ENCODE data around the gene PPFIBP2.

Gene PPFIBP2

GRCh38 chr11:7575841-7576725, 62.3 kb downstream of the PPFIBP2 start:
- Mint-ChIP-seq H3K36me3 (peaks cover 7% of the 10 kb centered on the region), H3K4me3 (no peak overlapping the region), H3K27me3 (no peaks in the 10 kb centered on the region), H3K9me3 (no peaks in the 10 kb centered on the region), H3K4me1 (peaks cover 30% of the 10 kb centered on the region), H3K27ac (no peak overlapping the region)
- DNase-seq (ENCODE audit: low spot score in 2 of 2) (no peak), ATAC-seq (ENCODE audit: low read depth) (no peak)

- ATAC-seq (ENCODE audit: low read depth) (no peak), DNase-seq (ENCODE audit: low spot score in 2 of 2) (no peak)
- H3K9me3 Mint-ChIP-seq, result no peaks in the 10 kb centered on the region
- peaks cover 25% of the 10 kb centered on the region for H3K4me1 Mint-ChIP-seq
- no peak overlapping the region for H3K4me3 Mint-ChIP-seq
- H3K36me3 Mint-ChIP-seq, result peaks cover 7% of the 10 kb centered on the region
- no peaks in the 10 kb centered on the region for H3K27me3 Mint-ChIP-seq
- H3K27ac Mint-ChIP-seq, result peak overlapping the region; percentile 56
These were observed 63.0 kb downstream of the PPFIBP2 start for GRCh38 chr11:7576726-7577290.

GRCh38 chr11:7577291-7578190, 63.7 kb downstream of the PPFIBP2 start:
- DNase-seq (ENCODE audit: low spot score in 2 of 2), result no peak
- Mint-ChIP-seq H3K36me3 (peaks cover 7% of the 10 kb centered on the region), H3K4me1 (peaks cover 25% of the 10 kb centered on the region), H3K4me3 (no peak overlapping the region), H3K27ac (peak overlapping the region; percentile 56), H3K27me3 (no peaks in the 10 kb centered on the region), H3K9me3 (no peaks in the 10 kb centered on the region)
- no peak for ATAC-seq (ENCODE audit: low read depth)

- peak overlapping the region; percentile 56 for H3K27ac Mint-ChIP-seq
- ATAC-seq (ENCODE audit: low read depth) (no peak), DNase-seq (ENCODE audit: low spot score in 2 of 2) (no peak)
- H3K4me1 Mint-ChIP-seq, result peaks cover 33% of the 10 kb centered on the region
- H3K27me3 Mint-ChIP-seq, result no peaks in the 10 kb centered on the region
- no peak overlapping the region for H3K4me3 Mint-ChIP-seq
- no peaks in the 10 kb centered on the region for H3K9me3 Mint-ChIP-seq
- H3K36me3 Mint-ChIP-seq, result peaks cover 10% of the 10 kb centered on the region
These were observed 64.6 kb downstream of the PPFIBP2 start for GRCh38 chr11:7578276-7578955.

- H3K27ac Mint-ChIP-seq, result no peak overlapping the region
- peaks cover 38% of the 10 kb centered on the region for H3K4me1 Mint-ChIP-seq
- H3K36me3 Mint-ChIP-seq, result peaks cover 12% of the 10 kb centered on the region
- ATAC-seq (ENCODE audit: low read depth), result no peak
- no peak for DNase-seq (ENCODE audit: low spot score in 2 of 2)
- no peaks in the 10 kb centered on the region for H3K27me3 Mint-ChIP-seq
- no peaks in the 10 kb centered on the region for H3K9me3 Mint-ChIP-seq
- no peak overlapping the region for H3K4me3 Mint-ChIP-seq
These were observed 65.6 kb downstream of the PPFIBP2 start for GRCh38 chr11:7579361-7579791.

- H3K27ac Mint-ChIP-seq, result no peak overlapping the region
- H3K9me3 Mint-ChIP-seq, result no peaks in the 10 kb centered on the region
- no peaks in the 10 kb centered on the region for H3K27me3 Mint-ChIP-seq
- H3K4me1 Mint-ChIP-seq, result peaks cover 34% of the 10 kb centered on the region
- DNase-seq (ENCODE audit: low spot score in 2 of 2) (no peak), ATAC-seq (ENCODE audit: low read depth) (no peak)
- peaks cover 14% of the 10 kb centered on the region for H3K36me3 Mint-ChIP-seq
- no peak overlapping the region for H3K4me3 Mint-ChIP-seq
These were observed 67.3 kb downstream of the PPFIBP2 start for GRCh38 chr11:7581021-7581590.

GRCh38 chr11:7582338-7582985, 68.7 kb downstream of the PPFIBP2 start:
- Mint-ChIP-seq H3K36me3 (peaks cover 14% of the 10 kb centered on the region), H3K4me1 (peaks cover 30% of the 10 kb centered on the region), H3K9me3 (no peaks in the 10 kb centered on the region), H3K4me3 (no peak overlapping the region), H3K27me3 (no peaks in the 10 kb centered on the region), H3K27ac (peak overlapping the region; percentile 13)
- no peak for DNase-seq (ENCODE audit: low spot score in 2 of 2)
- ATAC-seq (ENCODE audit: low read depth), result no peak

- peaks cover 22% of the 10 kb centered on the region for H3K4me1 Mint-ChIP-seq
- H3K9me3 Mint-ChIP-seq, result no peaks in the 10 kb centered on the region
- H3K4me3 Mint-ChIP-seq, result no peak overlapping the region
- H3K27ac Mint-ChIP-seq, result peak overlapping the region; percentile 13
- H3K36me3 Mint-ChIP-seq, result peaks cover 15% of the 10 kb centered on the region
- ATAC-seq (ENCODE audit: low read depth) (no peak), DNase-seq (ENCODE audit: low spot score in 2 of 2) (no peak)
- H3K27me3 Mint-ChIP-seq, result no peaks in the 10 kb centered on the region
These were observed 69.4 kb downstream of the PPFIBP2 start for GRCh38 chr11:7583248-7583647.

GRCh38 chr11:7584910-7585309, 71.1 kb downstream of the PPFIBP2 start:
- ATAC-seq (ENCODE audit: low read depth) (no peak), DNase-seq (ENCODE audit: low spot score in 2 of 2) (no peak)
- peaks cover 21% of the 10 kb centered on the region for H3K4me1 Mint-ChIP-seq
- H3K27ac Mint-ChIP-seq, result no peak overlapping the region
- no peaks in the 10 kb centered on the region for H3K9me3 Mint-ChIP-seq
- H3K36me3 Mint-ChIP-seq, result peaks cover 18% of the 10 kb centered on the region
- H3K27me3 Mint-ChIP-seq, result no peaks in the 10 kb centered on the region
- H3K4me3 Mint-ChIP-seq, result no peak overlapping the region

- no peak for ATAC-seq (ENCODE audit: low read depth)
- Mint-ChIP-seq H3K4me1 (peaks cover 25% of the 10 kb centered on the region), H3K9me3 (no peaks in the 10 kb centered on the region), H3K27ac (no peak overlapping the region), H3K4me3 (no peak overlapping the region), H3K36me3 (peaks cover 18% of the 10 kb centered on the region), H3K27me3 (no peaks in the 10 kb centered on the region)
- no peak for DNase-seq (ENCODE audit: low spot score in 2 of 2)
These were observed 72.0 kb downstream of the PPFIBP2 start for GRCh38 chr11:7585816-7586215.

- H3K4me1 Mint-ChIP-seq, result peaks cover 25% of the 10 kb centered on the region
- no peak for DNase-seq (ENCODE audit: low spot score in 2 of 2)
These were observed 72.6 kb downstream of the PPFIBP2 start for GRCh38 chr11:7586376-7586775.

GRCh38 chr11:7587712-7588111, 73.9 kb downstream of the PPFIBP2 start:
- peak overlapping the region; percentile 33 for H3K27ac Mint-ChIP-seq

More at GRCh38 chr11:7586376-7586775, 72.6 kb downstream of the PPFIBP2 start:
- no peaks in the 10 kb centered on the region for H3K27me3 Mint-ChIP-seq
- no peak overlapping the region for H3K27ac Mint-ChIP-seq
- no peaks in the 10 kb centered on the region for H3K9me3 Mint-ChIP-seq
- H3K4me3 Mint-ChIP-seq, result no peak overlapping the region
- no peak for ATAC-seq (ENCODE audit: low read depth)
- H3K36me3 Mint-ChIP-seq, result peaks cover 20% of the 10 kb centered on the region

GRCh38 chr11:7589861-7590260, 76.1 kb downstream of the PPFIBP2 start:
- H3K4me1 Mint-ChIP-seq, result peaks cover 26% of the 10 kb centered on the region
- DNase-seq (ENCODE audit: low spot score in 2 of 2), result no peak
- H3K27ac Mint-ChIP-seq, result peak overlapping the region; percentile 60
- H3K4me3 Mint-ChIP-seq, result no peak overlapping the region
- no peaks in the 10 kb centered on the region for H3K9me3 Mint-ChIP-seq
- no peak for ATAC-seq (ENCODE audit: low read depth)
- H3K36me3 Mint-ChIP-seq, result peaks cover 21% of the 10 kb centered on the region
- H3K27me3 Mint-ChIP-seq, result no peaks in the 10 kb centered on the region

More at GRCh38 chr11:7587712-7588111, 73.9 kb downstream of the PPFIBP2 start:
- no peak overlapping the region for H3K4me3 Mint-ChIP-seq
- no peak for DNase-seq (ENCODE audit: low spot score in 2 of 2)
- H3K4me1 Mint-ChIP-seq, result peaks cover 35% of the 10 kb centered on the region
- no peaks in the 10 kb centered on the region for H3K27me3 Mint-ChIP-seq
- ATAC-seq (ENCODE audit: low read depth), result no peak
- H3K9me3 Mint-ChIP-seq, result no peaks in the 10 kb centered on the region
- H3K36me3 Mint-ChIP-seq, result peaks cover 22% of the 10 kb centered on the region
